ENCODE measurements around the gene TNFAIP8L2.
"Not testable (repeated sequence)": the region's sequence is repeated elsewhere in the genome, so short reads cannot be mapped to it uniquely, and the experiment has no call there.

TNFAIP8L2 gene

DNA sequence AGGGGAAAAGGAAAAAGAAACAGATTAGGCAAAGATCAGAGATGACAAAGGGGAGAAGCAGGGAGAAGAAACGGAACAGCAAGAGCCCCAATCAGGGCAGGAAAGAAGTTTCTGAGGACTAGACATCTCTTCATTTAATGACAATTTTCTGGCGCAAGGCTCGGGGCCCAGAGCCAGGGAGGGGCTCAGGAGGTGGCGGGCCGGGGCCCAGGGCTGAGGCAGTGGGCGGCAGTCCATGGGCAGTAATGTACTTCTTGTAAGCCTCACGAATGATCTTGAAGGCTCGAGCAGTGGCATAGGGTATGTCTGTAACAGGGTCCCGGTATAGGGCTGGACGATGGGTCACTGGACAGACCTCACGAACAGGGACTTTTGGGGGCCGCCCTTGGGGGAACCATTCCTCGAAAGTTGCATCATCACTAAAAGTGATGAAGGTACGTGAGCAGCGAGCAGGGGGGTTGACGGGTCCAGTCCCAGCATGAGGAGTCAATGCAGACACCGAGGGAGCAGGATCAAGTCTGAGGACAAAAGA is 20.1 kb downstream of the TNFAIP8L2 start:
- no peak for DNase-seq
- in situ Hi-C loops (cut with MboI; ENCODE audit: low pct_unique_long_range_greater_than_20kb, low sequenced_read_pairs) = no loop called here

GRCh38 chr1:151184211-151184610 is 27.8 kb downstream of the TNFAIP8L2 start:
- in situ Hi-C loops (cut with MboI; ENCODE audit: low pct_unique_long_range_greater_than_20kb, low sequenced_read_pairs) = no loop called here
- no peak for DNase-seq

DNA sequence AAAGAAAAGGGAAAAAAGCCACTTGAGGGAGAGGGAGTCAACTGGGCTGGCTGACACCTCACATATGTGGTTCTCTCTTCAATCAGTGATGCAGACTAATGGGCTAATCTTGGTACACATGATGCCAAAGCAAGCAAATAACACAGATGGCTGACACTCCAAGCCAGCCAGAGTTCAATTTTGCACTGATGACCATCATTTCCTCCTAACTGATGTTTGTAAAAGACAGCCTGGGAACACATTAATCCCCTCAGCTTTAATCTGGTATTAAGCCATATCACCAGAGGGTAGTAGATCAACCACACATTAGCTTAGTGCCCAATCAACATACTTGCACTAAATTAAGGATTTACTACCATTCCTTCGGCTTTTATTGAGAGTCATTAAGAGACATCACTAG is 30.8 kb downstream of the TNFAIP8L2 start:
- in situ Hi-C loops (cut with MboI; ENCODE audit: low pct_unique_long_range_greater_than_20kb, low sequenced_read_pairs) = no loop called here

DNA sequence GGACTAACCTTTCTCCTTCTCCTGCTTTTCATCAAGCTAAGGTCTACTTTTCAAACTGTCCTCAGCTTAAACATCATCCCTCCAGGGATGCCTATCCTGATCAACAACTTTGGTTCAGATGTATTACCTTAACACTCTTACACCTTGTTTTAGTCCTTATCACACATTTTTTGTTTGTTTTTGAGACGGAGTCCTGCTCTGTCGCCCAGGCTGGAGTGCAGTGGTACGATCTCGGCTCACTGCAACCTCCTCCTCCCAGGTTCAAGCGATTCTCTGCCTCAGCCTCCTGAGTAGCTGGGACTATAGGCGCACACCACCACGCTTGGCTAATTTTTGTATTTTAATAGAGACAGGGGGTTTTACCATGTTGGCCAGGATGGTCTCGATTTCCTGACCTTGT is 32.2 kb downstream of the TNFAIP8L2 start:
- in situ Hi-C loops (cut with MboI; ENCODE audit: low pct_unique_long_range_greater_than_20kb, low sequenced_read_pairs); DNase-seq: not testable (repeated sequence)

More for the DNA sequence above, 30.8 kb downstream of the TNFAIP8L2 start:
- no peak for DNase-seq

DNA sequence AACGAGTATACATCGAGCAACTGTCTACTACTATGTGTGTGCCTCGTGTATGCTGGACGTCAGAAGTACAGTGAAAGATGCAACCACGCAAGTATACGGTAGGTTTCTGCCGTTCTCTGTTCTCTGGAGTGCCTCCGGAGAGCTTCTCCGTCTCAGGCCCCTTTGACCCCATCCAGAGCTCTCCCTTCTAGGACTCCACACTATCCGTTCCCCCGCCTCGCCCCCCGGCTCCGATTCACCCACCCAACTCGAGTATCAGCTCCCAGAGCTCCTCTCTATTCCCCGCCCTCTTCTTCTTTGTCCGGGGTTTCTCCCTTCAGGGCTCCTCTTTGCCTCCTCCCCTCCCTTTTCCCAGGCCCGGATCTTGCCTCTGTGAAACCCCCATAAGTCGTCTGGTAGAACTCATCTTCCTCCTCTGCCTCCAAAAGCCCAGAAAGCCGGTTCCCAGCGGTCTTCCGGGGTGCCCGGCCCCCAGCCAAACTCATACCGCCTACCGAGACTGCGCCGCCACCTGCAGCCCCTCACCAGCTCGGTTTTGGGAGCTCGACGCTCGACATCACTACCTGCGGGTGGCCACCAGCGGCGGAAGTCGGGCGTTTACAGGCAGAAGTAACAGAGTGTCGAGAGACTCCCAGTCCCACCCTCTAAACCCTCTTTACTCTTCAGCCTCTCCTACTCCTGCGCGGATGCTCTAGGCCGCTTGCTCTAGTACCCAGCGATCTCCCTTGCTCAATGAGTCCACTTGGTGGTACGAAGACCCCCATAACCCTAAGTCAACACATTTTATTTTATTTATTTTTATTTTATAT is 33.4 kb downstream of the TNFAIP8L2 start, which contains the start of gene VPS72:
VPS72 (minus strand) TSS at position 561 of the 809 bp plus-strand sequence; CDS start at position 485, 76 bp downstream.
- peak; percentile 92 for DNase-seq
- in situ Hi-C loops (cut with MboI; ENCODE audit: low pct_unique_long_range_greater_than_20kb, low sequenced_read_pairs) = no loop called here

GRCh38 chr1:151192047-151192446 is 35.6 kb downstream of the TNFAIP8L2 start:
- in situ Hi-C loops (cut with MboI; ENCODE audit: low pct_unique_long_range_greater_than_20kb, low sequenced_read_pairs) = no loop called here
- no peak for DNase-seq

DNA sequence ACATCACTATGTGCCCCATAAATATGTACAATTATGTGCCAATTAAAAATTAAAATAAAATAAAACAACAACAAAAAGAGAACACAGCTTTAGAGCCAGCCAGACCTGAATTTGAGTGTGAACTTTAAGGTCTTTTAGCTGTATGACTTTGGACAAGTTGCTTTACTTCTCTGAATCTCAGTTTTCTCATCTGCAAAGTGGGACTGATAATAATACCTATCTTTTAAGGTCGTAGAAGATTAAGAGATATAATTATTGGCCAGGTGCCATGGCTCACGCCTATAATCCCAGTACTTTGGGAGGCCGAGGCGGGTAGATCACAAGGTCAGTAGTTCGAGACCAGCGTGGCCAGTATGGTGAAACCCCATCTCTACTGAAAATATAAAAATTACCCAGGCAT is 36.9 kb downstream of the TNFAIP8L2 start:
- no peak for DNase-seq
- in situ Hi-C loops (cut with MboI; ENCODE audit: low pct_unique_long_range_greater_than_20kb, low sequenced_read_pairs) = no loop called here

DNA sequence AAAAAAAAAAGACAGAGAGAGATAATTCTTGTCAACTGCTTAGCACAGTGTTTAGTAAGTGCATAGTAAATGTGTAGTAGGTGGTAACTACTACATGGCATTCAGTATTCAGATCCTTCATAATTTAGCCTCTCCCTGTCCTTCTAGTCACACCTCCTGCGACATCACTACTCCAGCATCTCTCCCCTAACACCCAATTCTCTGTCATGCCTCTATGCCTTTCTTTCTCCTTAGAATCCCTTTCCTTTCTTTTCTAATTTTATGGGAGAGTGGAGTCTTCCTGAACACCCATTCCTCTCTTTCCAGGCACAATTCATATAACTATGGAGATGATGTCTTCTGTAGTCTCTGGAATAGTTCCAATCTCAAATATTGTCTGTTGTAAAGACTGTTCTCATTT is 37.4 kb downstream of the TNFAIP8L2 start:
- DNase-seq = no peak
- in situ Hi-C loops (cut with MboI; ENCODE audit: low pct_unique_long_range_greater_than_20kb, low sequenced_read_pairs) = no loop called here

DNA sequence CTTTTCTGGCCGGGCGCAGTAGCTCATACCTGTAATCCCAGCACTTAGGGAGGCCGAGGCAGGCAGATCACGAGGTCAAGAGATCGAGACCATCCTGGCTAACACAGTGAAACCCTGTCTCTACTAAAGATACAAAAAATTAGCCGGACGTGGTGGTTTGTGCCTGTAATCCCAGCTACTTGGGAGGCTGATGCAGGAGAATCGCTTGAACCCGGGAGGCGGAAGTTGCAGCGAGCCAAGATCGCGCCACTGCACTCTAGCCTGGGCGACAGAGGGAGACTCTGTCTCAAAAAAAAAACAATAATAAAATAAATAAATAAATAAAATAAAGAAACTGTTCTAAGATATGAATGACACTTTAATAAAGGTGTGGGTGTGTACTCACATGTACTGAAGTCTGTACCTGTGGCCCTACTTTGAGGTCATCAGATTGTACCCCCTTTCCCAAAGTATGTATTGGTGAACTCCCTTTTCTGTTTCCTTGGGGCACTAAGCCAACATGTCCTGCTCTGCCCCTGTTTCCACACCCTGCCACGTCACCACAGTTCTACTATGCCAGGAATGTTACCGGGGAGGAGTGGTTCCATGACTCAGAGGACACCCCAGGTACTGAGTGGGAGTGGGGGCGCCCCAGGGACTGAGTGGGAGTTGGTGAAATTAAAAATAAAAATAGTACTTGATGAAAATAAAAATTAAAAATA is 38.6 kb downstream of the TNFAIP8L2 start:
- in situ Hi-C loops (cut with MboI; ENCODE audit: low pct_unique_long_range_greater_than_20kb, low sequenced_read_pairs); DNase-seq: not testable (repeated sequence)

DNA sequence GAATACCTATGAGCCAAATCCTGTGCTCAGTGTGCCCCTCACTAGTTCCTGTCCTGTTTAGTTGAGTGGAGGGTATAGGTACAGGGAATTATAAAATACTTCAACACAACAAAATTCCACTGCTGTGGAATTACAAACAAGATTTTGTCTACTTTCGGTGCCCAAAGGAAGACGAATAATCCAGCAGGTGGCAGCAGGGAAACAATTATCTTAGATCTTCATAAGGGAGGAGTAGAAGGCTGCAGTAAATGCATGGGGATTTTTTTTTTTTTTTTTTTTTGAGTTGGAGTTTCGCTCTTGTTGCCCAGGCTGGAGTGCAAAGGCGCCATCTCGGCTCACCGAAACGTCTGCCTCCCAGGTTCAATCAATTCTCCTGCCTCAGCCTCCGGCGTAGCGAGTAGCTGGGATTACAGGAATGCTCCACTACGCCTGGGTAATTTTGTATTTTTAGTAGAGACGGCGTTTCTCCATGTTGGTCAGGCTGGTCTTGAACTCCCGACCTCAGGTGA is 39.9 kb downstream of the TNFAIP8L2 start:
- DNase-seq = peak; percentile 89
- in situ Hi-C loops (cut with MboI; ENCODE audit: low pct_unique_long_range_greater_than_20kb, low sequenced_read_pairs) = no loop called here

DNA sequence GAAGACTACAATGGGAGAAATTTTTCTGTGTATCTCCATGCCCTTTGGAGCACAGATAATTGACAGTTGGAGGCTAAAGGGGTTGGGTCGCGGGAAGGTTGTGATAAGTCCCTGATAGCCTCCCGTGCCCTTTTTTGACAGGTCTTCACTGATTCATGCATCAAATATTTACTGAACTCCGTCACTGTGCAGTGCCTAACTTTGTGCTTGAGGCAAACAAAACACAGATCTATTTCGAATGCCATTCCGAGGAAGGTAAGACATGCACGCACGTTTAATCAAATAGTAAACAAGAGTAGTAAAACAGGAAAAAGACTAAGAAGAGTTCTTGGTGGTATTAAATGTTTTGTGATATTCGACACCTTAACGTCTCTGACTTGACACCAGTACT is 41.4 kb downstream of the TNFAIP8L2 start:
- no peak for DNase-seq
- in situ Hi-C loops (cut with MboI; ENCODE audit: low pct_unique_long_range_greater_than_20kb, low sequenced_read_pairs) = no loop called here

DNA sequence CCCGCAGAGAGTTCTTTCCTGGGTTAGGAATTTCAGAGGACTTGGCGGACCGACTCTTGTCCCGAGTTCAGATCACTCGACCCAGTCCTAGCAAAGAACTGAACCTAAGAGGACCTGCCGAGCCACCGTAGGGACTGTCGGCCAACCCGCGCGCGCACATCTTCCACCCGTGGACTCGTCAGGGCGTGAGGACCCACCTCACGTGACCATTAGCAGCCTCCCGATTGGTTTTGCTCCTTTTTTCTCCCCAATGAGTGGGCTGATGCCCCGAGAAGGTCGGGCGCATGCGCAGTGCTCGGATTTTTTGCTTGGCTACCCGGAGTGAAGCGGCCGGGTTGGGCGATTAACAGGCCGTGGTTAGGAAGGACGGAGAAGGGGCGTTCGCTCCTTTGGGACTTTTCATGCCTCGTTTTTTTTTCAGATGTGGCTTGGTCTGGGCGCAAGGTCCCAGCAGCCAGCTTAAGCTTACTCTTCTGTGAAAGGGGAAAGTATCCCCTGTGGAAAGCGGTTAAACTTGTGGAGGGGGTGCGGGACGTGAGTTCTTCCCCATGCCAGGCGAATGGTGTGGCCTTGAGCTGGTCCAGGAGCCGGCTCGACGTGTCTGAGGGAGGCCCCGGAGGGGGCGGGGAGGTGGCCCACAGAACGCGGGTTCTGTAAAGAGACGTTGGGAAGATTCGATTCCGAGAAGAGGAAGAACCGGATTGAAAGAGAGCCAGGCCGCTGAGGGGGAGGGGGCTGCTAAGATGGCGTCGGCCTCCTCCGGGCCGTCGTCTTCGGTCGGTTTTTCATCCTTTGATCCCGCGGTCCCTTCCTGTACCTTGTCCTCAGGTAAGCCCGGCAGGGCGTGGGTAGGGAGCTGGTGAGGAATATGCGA is 42.0 kb downstream of the TNFAIP8L2 start, which contains the start of gene PIP5K1A:
PIP5K1A (plus strand) TSS at position 299 of the 874 bp plus-strand sequence; CDS start at position 744, 445 bp downstream.
- in situ Hi-C loops (cut with MboI; ENCODE audit: low pct_unique_long_range_greater_than_20kb, low sequenced_read_pairs) = no loop called here
- DNase-seq = peak; percentile 97

DNA sequence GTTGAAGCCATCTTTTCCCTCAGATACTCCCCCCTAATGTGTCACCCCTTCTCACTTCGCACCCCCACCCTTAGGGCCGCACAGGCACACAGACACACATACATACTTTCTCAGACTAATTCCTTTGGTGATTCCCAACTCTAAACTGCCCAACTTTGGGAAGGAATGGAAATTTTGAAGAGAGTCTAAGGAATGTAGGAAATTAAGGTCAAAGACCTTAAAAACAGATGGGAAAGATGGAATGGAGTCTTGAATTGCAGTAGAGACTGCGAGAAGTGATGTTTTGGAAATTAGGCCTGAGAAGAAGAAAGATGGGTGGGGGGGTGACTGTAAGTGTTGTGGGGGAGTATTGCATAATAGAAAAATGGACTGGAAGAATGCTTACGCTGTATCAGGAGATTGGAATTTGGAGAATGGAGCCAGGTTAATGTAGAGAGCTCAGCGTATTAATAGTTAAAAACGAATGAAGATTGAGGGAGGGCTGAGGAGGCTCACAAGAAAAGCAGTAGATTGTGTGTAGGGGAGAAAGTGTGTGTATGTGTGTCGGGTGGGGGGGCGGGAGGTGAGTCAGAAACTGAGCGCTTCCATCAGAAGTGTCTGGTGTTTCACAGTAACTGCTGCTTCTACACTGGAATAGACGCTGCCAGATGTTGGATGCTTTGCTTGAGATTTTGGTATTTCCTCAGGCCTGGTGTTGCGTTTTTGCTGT is 43.6 kb downstream of the TNFAIP8L2 start:
- in situ Hi-C loops (cut with MboI; ENCODE audit: low pct_unique_long_range_greater_than_20kb, low sequenced_read_pairs) = no loop called here
- peak; percentile 21 for DNase-seq

- in situ Hi-C loops (cut with MboI; ENCODE audit: low pct_unique_long_range_greater_than_20kb, low sequenced_read_pairs); DNase-seq: not testable (repeated sequence)
These were observed 49.0 kb downstream of the TNFAIP8L2 start for GRCh38 chr1:151205381-151205965.

Data from KBM-7 (cell line).